DMS114 treated with DMSO at 0.1 percent for 48 hours (cell line): ENCODE measurements around the gene UMODL1.
"Not testable (repeated sequence)": the region's sequence is repeated elsewhere in the genome, so short reads cannot be mapped to it uniquely, and the experiment has no call there.

Source experiments
- DNase-seq: peaks from one replicate; lab custom pipeline; 2025; ENCODE audit not compliant: unreplicated experiment; lab: John Stamatoyannopoulos, UW

UMODL1 gene

DNA sequence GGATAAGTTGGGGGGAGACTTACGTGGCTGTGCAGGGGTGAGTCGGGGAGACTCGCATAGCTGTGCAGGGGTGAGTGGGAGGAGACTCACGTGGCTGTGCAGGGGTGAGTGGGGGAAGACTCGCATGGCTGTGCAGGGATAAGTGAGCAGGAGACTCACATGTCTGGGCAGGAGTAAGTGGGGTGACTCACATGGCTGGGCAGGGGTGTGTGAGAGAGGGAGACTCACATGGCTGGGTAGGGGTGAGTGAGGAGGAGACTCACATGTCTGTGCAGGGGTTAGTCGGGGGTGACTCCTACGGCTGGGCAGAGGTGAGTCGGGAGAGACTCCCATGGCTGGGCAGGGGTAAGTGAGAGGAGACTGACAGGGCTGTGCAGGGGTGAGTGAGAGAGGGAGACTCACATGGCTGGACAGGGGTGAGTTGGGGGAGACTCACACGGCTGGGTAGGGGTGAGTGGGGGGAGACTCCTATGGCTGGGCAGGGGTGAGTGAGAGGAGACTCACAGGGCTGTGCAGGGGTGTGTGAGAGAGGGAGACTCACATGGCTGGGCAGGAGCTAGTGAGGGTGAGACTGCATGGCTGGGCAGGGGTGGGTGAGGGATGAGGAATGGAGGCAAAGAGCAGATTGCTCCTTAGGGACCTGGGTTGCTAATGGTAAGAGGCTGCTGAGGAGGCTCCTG, 91.9 kb downstream of the UMODL1 start:
- no peak for DNase-seq

DNA sequence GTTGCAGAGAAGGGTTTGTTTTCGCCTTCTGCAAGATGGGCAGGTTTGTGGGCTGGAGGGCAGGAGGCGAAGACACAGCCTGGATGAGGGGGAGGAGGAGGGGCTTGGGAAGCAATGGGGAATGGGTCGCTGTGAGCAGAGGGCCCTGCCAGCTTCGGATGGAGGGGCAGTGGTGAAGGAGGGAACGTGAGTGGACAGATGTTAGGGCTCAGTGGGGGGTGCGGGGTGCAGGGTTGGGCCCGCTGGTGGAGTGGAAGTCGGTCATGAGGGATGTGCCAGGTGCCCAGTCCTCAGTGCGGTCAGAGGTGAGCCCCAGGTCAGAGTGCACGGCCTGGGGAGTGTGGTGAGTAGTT, 92.4 kb downstream of the UMODL1 start:
- no peak for DNase-seq

DNA sequence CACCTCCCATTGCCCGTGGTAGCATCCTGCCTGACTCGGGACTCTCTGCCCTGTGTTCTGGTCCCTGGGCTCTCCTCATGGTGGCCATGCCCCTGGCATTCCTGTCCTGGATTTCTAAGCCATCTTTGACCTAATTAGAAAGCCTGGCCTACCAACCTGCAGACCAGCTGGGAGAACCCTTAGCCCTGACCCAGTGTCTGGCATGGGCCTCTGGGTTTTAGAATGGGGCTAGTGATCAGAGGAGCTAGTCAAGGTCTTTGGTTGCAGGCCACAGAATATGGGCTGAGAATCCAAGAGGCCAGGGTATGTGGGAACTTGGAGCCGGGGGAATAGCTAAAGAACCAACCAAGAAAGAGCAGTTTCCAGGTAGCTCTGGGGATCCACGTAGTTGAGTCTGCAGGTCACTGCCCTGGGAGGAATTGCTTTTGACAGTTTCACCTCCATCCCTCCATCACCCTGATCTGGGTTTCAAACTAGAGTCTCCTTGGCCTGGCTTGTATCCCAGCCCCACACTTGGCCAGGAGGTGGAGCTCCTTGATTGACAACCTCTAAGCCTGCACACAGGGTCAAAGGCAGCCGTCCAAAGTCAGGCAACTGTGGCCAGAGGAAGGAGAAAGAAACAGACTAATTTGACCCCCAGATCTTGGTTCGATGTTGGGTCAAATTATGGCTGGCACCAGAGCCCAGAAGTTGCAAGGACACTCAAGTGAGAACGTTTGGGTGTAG, 93.1 kb downstream of the UMODL1 start:
- DNase-seq, result no peak

DNA sequence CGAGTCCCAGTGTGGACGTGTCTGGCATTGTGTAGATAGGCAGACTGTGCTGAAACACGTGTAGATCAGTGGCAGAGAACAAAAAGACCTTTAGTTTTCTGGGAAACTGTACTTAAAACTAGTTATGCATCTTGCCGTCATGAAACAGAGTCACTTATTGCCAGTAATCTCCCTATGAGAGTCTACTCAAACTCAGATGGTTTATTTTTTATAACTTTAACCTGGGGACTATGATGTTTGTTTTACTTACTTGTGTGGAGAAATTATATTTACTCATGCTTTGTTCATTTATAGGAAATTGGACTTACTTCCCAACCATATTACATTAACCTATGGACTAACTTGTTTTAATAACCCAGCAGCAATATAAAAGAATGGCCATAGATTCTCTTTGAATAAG, 93.7 kb downstream of the UMODL1 start:
- no peak for DNase-seq

DNA sequence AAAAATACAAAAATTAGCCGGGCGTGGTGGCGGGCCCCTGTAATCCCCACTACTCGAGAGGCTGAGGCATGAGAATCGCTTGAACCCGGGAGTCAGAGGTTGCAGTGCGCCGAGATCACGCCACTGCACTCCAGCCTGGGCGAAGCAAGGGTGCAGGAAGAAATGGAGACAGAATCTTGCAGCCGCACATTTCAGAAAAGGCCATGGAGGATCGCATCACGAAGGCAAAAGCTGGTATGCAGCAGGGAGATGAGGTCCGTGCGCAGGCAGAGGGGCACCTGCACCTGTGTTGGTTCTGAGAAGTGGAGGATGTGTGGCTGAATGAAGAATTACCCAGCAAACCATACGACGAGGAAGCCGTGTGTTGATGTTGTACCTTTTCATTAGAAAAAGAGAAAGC, 94.8 kb downstream of the UMODL1 start:
- no peak for DNase-seq

DNA sequence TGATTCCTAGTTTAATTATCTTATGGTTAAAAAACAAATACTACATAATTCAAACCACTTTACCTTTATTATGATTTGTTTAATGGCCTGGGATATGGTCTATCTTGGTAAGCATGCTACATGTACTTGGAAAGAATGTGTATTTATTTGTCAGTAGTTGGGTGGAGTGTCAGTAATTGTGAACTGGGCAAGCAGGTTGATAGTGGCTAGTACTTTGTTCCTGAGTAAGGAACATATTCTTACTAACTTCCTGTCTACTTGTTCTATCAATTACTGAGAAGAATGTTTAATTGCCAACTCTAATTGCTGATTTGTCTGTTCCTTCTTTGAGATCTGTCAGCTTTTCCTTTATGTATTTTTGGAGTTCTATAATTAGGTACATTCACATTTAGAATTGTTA, 98.6 kb downstream of the UMODL1 start:
- DNase-seq, result no peak

DNA sequence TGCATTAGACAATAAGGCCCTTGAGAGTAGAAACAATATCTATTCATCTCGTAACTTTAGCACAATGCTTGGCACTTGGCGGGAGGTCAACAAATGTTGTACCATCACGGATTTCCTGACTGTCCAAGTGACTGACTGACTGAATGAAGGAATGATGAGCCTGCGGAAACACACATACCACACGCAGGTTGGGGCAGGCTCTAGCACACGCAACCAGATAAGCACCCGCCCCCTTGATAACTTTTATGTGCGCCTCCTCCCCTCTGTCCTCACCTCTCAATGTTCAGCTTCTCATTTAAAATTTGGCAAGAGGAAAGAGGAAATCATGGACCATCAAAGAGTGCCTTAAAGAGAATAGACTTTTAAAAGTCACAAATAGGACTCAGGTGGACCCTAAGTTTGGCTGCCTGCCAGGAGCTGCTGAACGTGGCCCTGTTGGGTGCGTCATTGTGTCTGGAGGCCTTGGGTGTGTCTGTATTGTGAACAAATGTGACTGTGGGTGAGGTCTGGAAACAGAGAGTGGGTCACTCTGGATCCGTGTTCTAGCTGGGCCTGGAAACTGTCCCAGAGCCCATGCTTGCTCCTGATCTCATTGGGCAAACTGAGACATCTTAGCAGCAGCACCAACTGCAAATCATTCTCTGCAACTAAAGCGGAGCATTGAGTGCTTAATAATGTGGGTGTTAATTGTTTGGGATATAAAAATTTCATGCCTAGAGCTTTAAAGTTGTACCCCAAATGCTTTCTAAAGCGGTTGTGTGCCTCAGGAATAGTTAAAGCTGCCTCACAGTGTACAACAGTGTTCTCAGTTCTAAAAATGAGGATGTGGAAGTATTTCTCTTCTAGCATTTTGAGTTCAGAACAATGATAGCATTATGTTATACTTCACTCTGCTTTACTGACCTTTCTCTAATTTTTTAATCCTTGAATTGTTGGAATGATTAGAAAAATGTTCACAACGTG, 100.3 kb downstream of the UMODL1 start:
- no peak for DNase-seq

DNA sequence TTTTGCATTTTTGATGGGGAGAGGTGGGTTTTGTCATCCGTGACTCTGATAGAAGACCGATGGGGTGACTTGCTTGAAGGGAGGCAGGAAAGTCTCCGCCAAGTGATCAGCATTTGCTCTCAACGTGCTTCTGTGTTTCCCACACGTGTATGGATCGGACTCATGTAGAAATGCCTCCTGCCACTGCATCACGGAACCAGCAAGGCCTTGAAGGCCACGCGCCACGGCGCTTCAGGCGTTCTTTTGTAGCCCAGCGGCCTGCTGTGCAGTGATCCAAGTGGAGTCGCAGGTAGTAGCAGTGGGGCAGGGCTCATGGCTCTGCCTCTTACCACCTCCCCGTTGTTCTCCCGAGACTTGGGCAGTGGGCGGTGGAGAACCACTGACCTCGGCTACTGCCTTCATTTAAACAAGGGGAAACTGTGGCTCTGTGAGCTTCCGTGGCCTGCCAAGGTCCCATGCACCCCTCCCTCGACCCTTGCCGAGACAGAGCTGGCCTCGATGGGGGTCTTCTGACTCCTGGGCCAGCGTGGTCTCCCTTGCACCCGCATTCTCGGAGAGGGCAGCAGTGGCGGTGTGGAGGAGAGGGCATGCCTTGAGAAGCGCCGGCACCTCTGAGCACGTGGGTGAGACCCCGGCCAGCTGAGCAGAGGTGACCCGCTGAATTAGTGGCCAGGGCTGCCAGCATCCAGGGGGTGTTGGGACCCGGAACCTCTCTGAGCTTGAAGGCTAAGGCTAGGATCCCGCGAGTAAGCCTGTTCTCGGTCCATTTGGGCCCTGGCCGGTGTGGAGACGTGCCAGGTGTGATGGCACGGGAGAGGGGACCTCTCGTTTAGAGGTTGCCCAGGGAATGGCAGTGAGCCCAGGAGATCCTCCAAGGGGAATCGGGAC, 101.7 kb downstream of the UMODL1 start:
- DNase-seq, result no peak

DNA sequence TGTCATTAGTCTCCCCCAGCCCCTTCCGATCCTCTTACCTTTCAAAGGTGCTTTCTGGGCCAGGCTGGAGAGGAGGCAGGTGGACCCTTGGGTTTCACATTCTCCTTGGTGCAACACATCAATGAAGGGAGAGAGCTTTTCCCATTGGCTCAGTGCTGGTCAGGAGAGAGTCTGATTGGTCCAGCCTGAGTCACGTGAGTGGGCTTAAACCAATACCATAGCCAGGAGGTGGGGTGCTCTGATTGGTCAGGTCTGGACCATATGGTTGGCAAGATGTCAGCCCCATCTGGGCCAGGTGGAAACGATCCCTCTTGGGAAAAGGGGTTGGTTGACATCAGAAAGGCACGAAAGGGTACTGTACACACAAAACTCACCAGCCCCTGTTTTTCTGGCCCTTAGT, 103.1 kb downstream of the UMODL1 start:
- DNase-seq, result no peak

DNA sequence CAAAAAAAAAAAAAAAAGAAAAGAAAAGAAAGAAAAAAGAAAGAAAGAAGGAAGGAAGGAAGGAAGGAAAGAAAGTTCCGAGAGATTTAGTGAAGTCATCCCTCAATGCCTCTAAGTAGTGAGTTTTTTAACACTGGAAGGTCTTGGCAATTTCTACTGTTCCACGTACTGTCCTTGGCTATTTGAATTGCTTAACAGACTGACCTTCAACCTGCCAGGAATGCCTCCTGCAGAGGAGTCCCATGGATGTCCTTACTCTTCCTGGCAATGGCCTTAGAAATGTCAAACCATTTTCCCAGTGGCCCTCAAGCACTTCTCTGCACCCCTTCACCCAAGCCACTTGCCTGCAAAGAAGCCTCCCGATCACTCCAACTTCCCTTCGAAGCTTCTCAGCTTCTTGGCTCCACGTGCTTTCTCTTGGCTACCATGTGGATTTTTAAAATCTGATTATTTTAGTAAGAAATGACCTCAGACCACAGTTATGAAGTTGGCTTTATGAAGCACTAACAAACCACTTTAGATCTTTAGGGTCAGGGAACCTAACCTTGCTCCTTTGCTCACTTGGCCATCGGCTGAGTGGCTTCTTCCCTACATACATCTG, 104.1 kb downstream of the UMODL1 start:
- no peak for DNase-seq

DNA sequence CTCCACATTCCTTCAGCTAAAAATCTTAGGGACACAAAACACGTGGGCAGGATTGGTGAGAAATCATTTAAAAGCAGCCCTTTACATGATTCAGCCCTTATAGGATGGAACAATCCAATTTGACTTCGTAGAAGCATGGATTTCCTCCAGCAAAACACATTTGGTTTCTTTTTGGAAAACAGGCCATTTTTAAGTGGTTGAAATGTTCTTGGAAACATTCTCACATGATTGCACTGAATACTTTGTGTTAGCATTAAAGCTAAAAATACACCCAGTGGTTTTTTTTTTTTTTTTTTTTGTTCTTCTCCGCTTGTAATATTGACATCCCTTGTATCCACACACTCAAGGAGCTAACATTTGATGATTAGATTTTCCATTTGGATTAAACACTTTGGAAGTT, 105.7 kb downstream of the UMODL1 start:
- DNase-seq, result no peak

DNA sequence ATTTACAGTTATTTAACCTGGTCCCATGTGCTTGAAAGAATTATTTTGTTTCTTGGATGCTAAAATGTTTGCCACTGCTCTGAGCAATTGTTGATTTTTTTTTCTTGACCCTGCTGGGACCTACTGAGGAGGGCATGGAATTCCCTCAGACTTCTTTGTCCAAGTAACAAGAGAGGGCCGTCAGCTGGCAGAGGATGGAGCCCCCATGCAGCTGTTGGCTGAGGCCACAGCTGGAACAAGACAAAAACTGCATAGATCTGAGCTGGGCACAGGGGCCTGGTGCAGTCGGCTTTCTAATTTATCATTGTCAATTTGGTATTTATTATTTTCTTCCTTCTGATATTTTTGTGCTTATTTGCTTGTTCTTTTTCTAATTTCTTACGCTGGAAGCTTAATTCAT, 108.2 kb downstream of the UMODL1 start:
- DNase-seq, result no peak

DNA sequence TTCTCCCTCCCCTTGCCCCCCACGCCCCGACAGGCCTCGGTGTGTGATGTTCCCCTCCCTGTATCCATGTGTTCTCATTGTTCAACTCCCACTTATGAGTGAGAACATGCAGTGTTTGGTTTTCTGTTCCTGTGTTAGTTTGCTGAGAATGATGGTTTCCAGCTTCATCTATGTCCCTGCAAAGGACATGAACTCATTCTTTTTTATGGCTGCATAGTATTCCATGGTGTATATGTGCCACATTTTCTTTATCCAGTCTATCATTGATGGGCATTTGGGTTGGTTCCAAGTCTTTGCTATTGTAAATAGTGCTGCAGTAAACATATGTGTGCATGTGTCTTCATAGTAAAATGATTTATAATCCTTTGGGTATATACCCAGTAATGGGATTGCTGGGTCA, 108.9 kb downstream of the UMODL1 start:
- DNase-seq, result not testable (repeated sequence)

DNA sequence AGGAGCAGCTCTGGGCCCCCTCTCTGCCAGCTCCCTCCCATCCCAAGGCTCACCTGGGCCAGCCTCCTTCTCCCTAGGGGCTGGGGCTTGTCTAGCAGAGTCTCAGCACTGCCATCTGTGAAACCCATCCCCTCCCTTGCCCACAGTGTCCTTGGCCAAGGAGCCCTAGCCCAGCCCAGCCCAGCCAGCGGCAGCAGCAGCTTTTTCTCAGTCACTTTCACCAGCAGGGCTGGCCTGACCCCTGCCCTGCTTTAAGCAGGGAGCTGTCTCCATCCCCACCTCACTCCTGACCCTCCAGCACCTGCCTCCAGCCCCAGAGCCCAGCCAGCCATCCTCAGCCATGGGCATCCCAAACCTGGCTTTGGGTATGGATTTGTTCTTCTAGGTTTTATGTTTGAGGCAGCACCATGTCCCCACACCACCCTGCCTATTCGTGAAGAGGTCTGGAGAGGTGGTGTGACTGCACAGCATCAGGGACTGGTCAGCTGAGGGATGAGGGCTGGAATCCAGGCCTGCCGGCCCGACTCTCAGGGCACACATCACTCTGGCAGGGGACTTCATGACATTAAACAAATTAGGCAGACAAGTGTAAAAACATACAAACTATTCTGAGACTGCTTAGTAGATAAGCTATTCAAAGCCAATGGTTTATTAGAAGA, 111.7 kb downstream of the UMODL1 start:
- DNase-seq, result no peak

DNA sequence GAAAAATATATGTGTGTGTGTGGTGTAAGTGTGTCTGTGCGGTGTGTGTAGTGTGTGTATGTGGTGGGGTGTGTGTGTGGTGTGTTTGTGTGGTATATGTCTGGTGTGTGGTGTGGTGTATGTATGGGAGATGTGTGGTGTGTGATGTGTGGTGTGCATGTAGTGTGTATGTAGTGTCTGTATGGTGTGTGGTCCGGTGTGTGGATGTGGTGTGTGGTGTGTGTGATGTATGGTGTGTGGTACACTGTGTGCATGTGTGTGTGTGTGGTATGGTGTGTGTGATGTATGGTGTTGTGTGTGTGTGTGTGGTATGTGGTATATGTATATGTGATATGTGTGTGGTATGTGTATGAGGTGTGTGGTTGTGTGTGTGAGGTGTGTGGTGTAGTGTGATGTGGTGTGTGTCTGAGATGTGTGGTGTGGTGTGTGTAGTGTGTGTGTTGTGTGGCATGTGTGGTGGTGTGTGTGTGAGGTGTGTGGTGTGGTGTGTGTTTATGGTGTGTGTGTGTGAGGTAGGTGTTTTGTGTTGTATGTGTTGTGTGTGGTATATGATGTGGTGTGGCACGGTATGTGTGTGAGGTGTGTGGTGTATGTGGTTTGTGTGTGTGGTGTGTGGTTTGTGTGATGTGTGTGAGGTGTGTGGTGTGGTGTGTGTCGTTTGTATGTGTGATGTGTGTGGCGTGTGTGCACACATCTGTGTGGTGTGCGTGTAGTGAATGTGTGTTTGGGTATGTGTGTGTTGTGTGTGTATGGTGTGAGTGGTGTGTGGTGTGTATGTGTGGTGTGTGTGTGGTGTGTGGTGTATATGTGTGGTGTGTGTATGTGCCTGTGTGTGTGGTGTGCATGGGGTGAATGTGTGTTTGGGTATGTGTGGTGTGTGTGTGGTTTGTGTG, 112.5 kb downstream of the UMODL1 start:
- no peak for DNase-seq

DNA sequence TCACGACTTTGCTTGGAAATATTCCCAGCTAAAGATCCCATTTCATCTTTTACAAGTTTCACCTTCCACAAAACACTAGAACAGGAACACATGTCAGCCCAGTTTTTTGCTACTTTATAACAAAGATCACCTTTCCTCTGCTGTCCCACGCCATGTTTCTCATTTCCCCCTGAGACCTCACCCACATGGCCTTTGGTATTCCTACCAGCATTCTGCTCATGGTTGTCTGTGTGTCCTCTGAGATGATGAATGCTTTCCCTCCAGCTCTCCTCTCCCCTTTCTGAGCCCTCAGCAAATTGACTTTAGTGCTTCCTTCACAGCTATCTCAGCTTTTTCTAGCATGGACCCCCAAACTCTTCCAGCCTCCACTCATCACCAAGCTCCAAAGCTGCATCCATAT, 115.5 kb downstream of the UMODL1 start:
- no peak for DNase-seq

DNA sequence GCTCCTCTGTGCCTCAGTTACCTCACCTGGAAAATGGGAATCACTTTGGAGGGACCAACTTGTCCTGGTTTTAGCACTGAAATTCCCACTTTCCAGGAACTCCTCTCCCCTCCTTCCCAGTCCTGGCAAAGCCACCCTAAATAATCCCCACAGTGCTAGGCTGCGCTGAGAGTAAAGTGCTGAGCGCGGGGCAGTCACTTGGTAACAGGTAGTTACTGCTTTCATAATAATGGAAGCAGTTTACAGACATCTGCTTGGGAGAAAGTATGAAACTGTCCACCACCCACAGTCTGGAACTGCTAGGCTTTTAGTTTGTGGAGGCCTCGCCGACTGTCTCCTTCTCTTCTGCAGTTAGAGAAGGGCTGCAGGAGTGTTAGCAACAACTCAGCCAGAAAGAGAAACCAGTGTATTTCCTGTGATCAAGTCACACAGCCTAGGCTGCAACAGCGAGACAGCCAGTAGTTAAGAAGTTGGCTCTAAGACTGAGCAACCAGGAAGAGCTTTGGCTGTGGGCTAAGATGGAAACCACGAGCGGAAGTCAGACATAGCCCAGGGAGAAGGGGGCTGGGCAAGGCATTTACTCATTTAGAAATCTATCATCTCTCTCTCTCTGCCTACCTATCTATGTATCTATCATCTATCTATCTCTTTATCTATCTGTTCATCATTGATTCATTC, 117.0 kb downstream of the UMODL1 start:
- DNase-seq, result no peak

DNA sequence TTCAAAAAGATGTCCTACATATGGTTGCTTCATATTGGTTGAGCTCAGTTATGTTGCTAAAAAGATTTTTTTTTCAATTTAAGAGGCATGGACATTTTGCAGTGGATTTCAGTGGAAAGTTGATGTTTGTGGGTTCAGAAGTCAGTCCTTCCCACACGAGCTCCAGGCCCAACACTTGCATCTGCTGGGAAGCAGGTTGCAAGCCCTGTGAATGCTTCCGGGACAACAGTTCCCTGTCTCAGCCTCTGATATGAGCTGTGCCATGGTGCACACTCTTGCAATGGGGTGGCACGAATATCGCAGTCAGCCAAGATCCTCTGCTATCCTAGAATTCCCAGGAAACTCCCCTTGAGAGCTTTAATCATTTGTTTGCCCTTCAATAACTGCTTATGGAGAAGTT, 117.5 kb downstream of the UMODL1 start:
- no peak for DNase-seq
